Measurements from ENCODE around the gene FRY. TPM values are rescaled to one million over a fixed set of nuclear protein-coding genes. Genes with fewer than 3 reads are reported as not detected.

FRY gene
- total RNA-seq, 1 donor from 2014 or later: 10.2 TPM

GRCh38 chr13:32314271-32315237 lies 283.0 kb downstream of the FRY start:
- ATAC-seq: peak; percentile 38

GRCh38 chr13:32315238-32316027 lies 283.9 kb downstream of the FRY start, which contains the start of the genes BRCA2 and ZAR1L:
TSS of gene BRCA2 (plus strand) at chr13:32315508. CDS start at chr13:32316461, 953 bp downstream.
TSS of gene ZAR1L (minus strand) at chr13:32315363. CDS start at chr13:32311925, 3,438 bp downstream.
- ATAC-seq: peak; percentile 99

GRCh38 chr13:32316028-32316339 lies 284.4 kb downstream of the FRY start:
- peak; percentile 3 for ATAC-seq

GRCh38 chr13:32316501-32316900 lies 284.9 kb downstream of the FRY start:
- no peak for ATAC-seq

- no peak for ATAC-seq
Measured at GRCh38 chr13:32317716-32318465, 286.3 kb downstream of the FRY start.

GRCh38 chr13:32320528-32320927 lies 289.0 kb downstream of the FRY start:
- ATAC-seq: no peak

GRCh38 chr13:32323912-32324311 lies 292.3 kb downstream of the FRY start:
- ATAC-seq: no peak

GRCh38 chr13:32330441-32330840 lies 298.9 kb downstream of the FRY start:
- ATAC-seq: peak; percentile 26

- no peak for ATAC-seq
Measured at GRCh38 chr13:32334671-32335070, 303.1 kb downstream of the FRY start.

GRCh38 chr13:32340914-32341313 lies 309.3 kb downstream of the FRY start:
- ATAC-seq: no peak

GRCh38 chr13:32347651-32348050 lies 316.1 kb downstream of the FRY start:
- ATAC-seq: no peak
